K562 (cell line): ENCODE measurements around the gene CCL2. TPM values are rescaled to one million over a fixed set of nuclear protein-coding genes. Genes with fewer than 3 reads are reported as not detected.

Source experiments
- ATAC-seq: fragments of 200-7000 bp; cut with Tn5 transposase; 3 replicates; pipeline ENCODE4 v1.9.1; 2020; ENCODE audit warnings: moderate library complexity
- BruUV-seq: library from RNA; stranded (reverse); fragments of 400-500 nt; replicated peaks from 2 replicates; lab custom pipeline; 2021; lab: Mats Ljungman, UMichigan
- CTCF ChIA-PET: fragments of 300-600 bp; formaldehyde crosslinking; extraction: SDS; loops from one replicate; lab custom pipeline; 2021; ENCODE audit warnings: low intra/inter-chr PET ratio; lab: Yijun Ruan, JAX
- POLR2A ChIA-PET: fragments of 300-600, 350-650 bp; sonication (Branson Sonifier 250); formaldehyde crosslinking; extraction: SDS; loops from one replicate; lab custom pipeline; 2021; ENCODE audit warnings: antibody characterized with exemption, inconsistent platforms; lab: Yijun Ruan, JAX
- DNase-seq, 4 experiments: peaks; one replicate each; pipeline versions ENCODE4 v3.0.0 to v3.0.0-alpha.2; 2011 to 2018; ENCODE audit warnings: low spot score in 3 of 4, mixed read lengths in 3 of 4; ENCODE audit errors: extremely low read depth in 1 of 4
- FAIRE-seq: peaks from 2 replicates; lab custom pipeline; 2011; peaks lifted over from hg19 to GRCh38; lab: Jason Lieb, UNC
- H2AFZ ChIP-seq: 2 replicates; pipeline ENCODE4 v1.6.0; 2011; ENCODE audit warnings: low read depth, low read length, control low read depth, inconsistent platforms
- H3K27ac ChIP-seq: fragments of 200-600 bp; 3 replicates; pipeline ENCODE4 v1.8.0; 2011; ENCODE audit warnings: low read depth, mild to moderate bottlenecking, control low read depth, inconsistent platforms, low read length, moderate library complexity, mixed read lengths; ENCODE audit errors: extremely low read depth
- H3K27me3 ChIP-seq, 2 experiments: fragments of 300-600 bp in 1 of 2; 2 replicates in 1 of 2; 3 replicates in 1 of 2; pipeline versions ENCODE4 v1.6.0 to v1.8.0; 2011; ENCODE audit warnings: inconsistent platforms in 2 of 2, low read length in 2 of 2, mild to moderate bottlenecking in 1 of 2, mixed read lengths in 1 of 2, moderate library complexity in 1 of 2; ENCODE audit not compliant: control insufficient read depth in 2 of 2, insufficient read depth in 2 of 2
- H3K36me3 ChIP-seq: fragments of 300-600 bp; 3 replicates; pipeline ENCODE4 v1.8.0; 2011; ENCODE audit warnings: mild to moderate bottlenecking, low read length, inconsistent platforms; ENCODE audit not compliant: control insufficient read depth, insufficient read depth
- H3K4me1 ChIP-seq, 2 experiments: fragments of 200-600 bp in 1 of 2; replicated peaks in 1 of 2; 2 replicates in 1 of 2; 3 replicates in 1 of 2; pipeline versions ENCODE4 v1.5.1 to v1.8.0; 2011; ENCODE audit warnings: inconsistent platforms in 2 of 2, low read length in 2 of 2, mild to moderate bottlenecking in 1 of 2, mixed read lengths in 1 of 2, moderate library complexity in 1 of 2; ENCODE audit not compliant: control insufficient read depth in 2 of 2, insufficient read depth in 2 of 2
- H3K4me2 ChIP-seq: 2 replicates; pipeline ENCODE4 v1.6.1; 2011; ENCODE audit warnings: low read length, control low read depth, inconsistent platforms, mixed read lengths; ENCODE audit not compliant: insufficient read depth
- H3K4me3 ChIP-seq: fragments of 200-600 bp; sonication (generic), shearing (Covaris generic); 2 replicates; pipeline ENCODE4 v1.5.1; 2016; ENCODE audit warnings: control low read depth, inconsistent platforms
- H3K79me2 ChIP-seq: fragments of 200-600 bp; 3 replicates; pipeline ENCODE4 v1.8.0; 2011; ENCODE audit warnings: low read length, inconsistent platforms; ENCODE audit not compliant: control insufficient read depth, insufficient read depth
- H3K9ac ChIP-seq, 2 experiments: 2 replicates each; pipeline versions ENCODE4 v1.6.0 to v1.6.1; 2011; ENCODE audit warnings: low read depth in 2 of 2, low read length in 2 of 2, control low read depth in 1 of 2, inconsistent platforms in 1 of 2, mild to moderate bottlenecking in 1 of 2, mixed read lengths in 1 of 2; ENCODE audit not compliant: insufficient read depth in 1 of 2
- H3K9me1 ChIP-seq: one replicate; pipeline ENCODE4 v1.6.0; 2011; ENCODE audit warnings: inconsistent platforms, mild to moderate bottlenecking, low read length, moderate library complexity; ENCODE audit not compliant: control insufficient read depth, insufficient read depth
- H3K9me3 ChIP-seq: replicated peaks from 2 replicates; pipeline ENCODE4 v1.5.1; 2011; ENCODE audit warnings: low read depth, low read length, inconsistent platforms; ENCODE audit not compliant: control insufficient read depth, insufficient read depth
- H4K20me1 ChIP-seq: replicated peaks from 2 replicates; pipeline ENCODE4 v1.6.1; 2011; ENCODE audit warnings: low read length, inconsistent platforms, mixed read lengths; ENCODE audit not compliant: control insufficient read depth, insufficient read depth
- ATF4 ChIP-seq: fragments of 450-650 bp; formaldehyde crosslinking; IDR thresholded peaks from 2 replicates; pipeline ENCODE4 v1.4.0; 2022; ENCODE audit warnings: mild to moderate bottlenecking, moderate library complexity
- BRCA1 ChIP-seq, 2 experiments: fragments of 450-650 bp in 1 of 2; sonication (generic) in 1 of 2; formaldehyde crosslinking in 1 of 2; IDR thresholded peaks; 2 replicates each; pipeline versions ENCODE4 v1.5.0 to v1.6.1; 2017 to 2020; ENCODE audit warnings: mild to moderate bottlenecking in 1 of 2, missing genetic modification reagents in 1 of 2
- CEBPG ChIP-seq, 3 experiments: fragments of 200-800 bp in 1 of 3; sonication (Bioruptor generic) in 1 of 3; sonication (generic) in 1 of 3; formaldehyde crosslinking in 1 of 3; IDR thresholded peaks in 2 of 3; conservative IDR thresholded peaks in 1 of 3; 2 replicates each; pipeline versions ENCODE4 v1.6.1 to v1.8.0; 2016 to 2022; ENCODE audit warnings: missing compliant biosample characterization in 2 of 3, missing genetic modification characterization in 2 of 3, mild to moderate bottlenecking in 1 of 3, missing genetic modification reagents in 1 of 3
- FOXK2 ChIP-seq, 2 experiments: fragments of 450-650 bp; IDR thresholded peaks in 1 of 2; conservative IDR thresholded peaks in 1 of 2; 2 replicates each; pipeline ENCODE4 v1.6.1; 2016; ENCODE audit warnings: low read depth in 2 of 2, mild to moderate bottlenecking in 1 of 2
- WGBS: fragments of 100-300 bp; shearing (Covaris generic); methylation state at CpG from one replicate; pipeline ENCODE4 v1.1.6; 2016; ENCODE audit warnings: low coverage, mixed read lengths; ENCODE audit not compliant: insufficient coverage; ENCODE audit errors: missing lambda C conversion rate; 5-methylcytosine and 5-hydroxymethylcytosine counted together
- in situ Hi-C: fragments of 300-500 bp; cut with MboI; formaldehyde crosslinking; loops from 4 replicates; pipeline ENCODE4 v1.15.0; 2018; ENCODE audit warnings: inconsistent platforms, mixed read lengths
- intact Hi-C: fragments of 100-400 bp; cut with micrococcal nuclease; formaldehyde crosslinking; loops from 2 replicates; pipeline ENCODE4 v1.14.2; 2022
- polyA plus RNA-seq, 8 experiments: library from polyadenylated mRNA; depleted of rRNA in 4 of 8; stranded (reverse) in 5 of 8; unstranded in 3 of 8; fragments of >200 nt; fragmentation: Nextera tagmentation in 2 of 8; fragmentation: Illumina TruSeq in 1 of 8; extraction: Ambion mirVana in 2 of 8; extraction: Trizol in 1 of 8; gene quantifications; 2 replicates each; pipeline versions ENCODE4 v1.2.1 to v1.2.3, GENCODE V29; 2011 to 2014; ENCODE audit warnings: inconsistent platforms in 1 of 8, missing spikeins in 1 of 8
- total RNA-seq, 7 experiments: library from RNA; depleted of rRNA in 6 of 7; stranded (reverse); fragments of >200 nt in 6 of 7; fragmentation: Illumina TruSeq in 2 of 7; extraction: Trizol in 2 of 7; gene quantifications; 2 replicates each; pipeline versions ENCODE4 v1.2.1 to v1.2.3, GENCODE V29; 2011 to 2021; ENCODE audit warnings: low replicate concordance in 1 of 7

CCL2 gene
- total and polyA plus RNA-seq, 9 of the 15 experiments (the other 6 are each of a cell fraction or from before 2014, with no cell fraction given): 0.54 to 5.4 (median 0.88) TPM

GRCh38 chr17:34301986-34302385 lies 46.9 kb downstream of the CCL2 start:
- Histone ChIP-seq H3K9me3 (no peaks in the 10 kb centered on the region), H3K36me3 (no peaks in the 10 kb centered on the region), H3K9ac (no peak overlapping the region), H3K4me2 (no peak overlapping the region), H4K20me1 (no peaks in the 10 kb centered on the region), H3K4me3 (no peak overlapping the region), H2AFZ (no peak overlapping the region)
- DNase-seq: no peak
- POLR2A ChIA-PET: interaction anchor here (0.6 kb wide), 2 partner anchors 15 to 372 kb away, joined by 3 read pairs; no protein-coding TSS in a partner anchor
- no peak for TF ChIP-seq BRCA1 (IDR thresholded peaks at IDR 0.05)
- TF ChIP-seq BRCA1 (CRISPR knock-in tag; IDR thresholded peaks at IDR 0.05): no peak
- TF ChIP-seq ATF4 (CRISPR knock-in tag): peak; percentile 54; the same call in 1 of the 2 replicates
- TF ChIP-seq FOXK2 (conservative IDR thresholded peaks at IDR 0.05 in 1 of 2, IDR thresholded peaks at IDR 0.05 in 1 of 2; ENCODE audit: low read depth in 2 of 2): no peak
- TF ChIP-seq CEBPG (CRISPR knock-in tag; IDR thresholded peaks at IDR 0.05): no peak
- peak in 1 of 2 experiments; percentile 32; a peak in 1 of 4 replicates for TF ChIP-seq CEBPG (tag; conservative IDR thresholded peaks at IDR 0.05 in 1 of 2, IDR thresholded peaks at IDR 0.05 in 1 of 2)
- TF ChIP-seq, all 486 proteins: peak for 2
- no peaks in the 10 kb centered on the region for H3K4me1 ChIP-seq
- no peaks in the 10 kb centered on the region for H3K79me2 ChIP-seq
- CTCF ChIA-PET: interaction anchor here (0.7 kb wide), 1 partner anchor 102 kb away, joined by 4 read pairs; no protein-coding TSS in a partner anchor
- H3K9me1 ChIP-seq: no peaks in the 10 kb centered on the region
- ATAC-seq (no peak), FAIRE-seq (no peak)
- in situ Hi-C loops (loop anchor here (10.0 kb wide), 1 partner anchor 97 kb away; no protein-coding TSS in a partner anchor), intact Hi-C loops (no loop called here)
- peaks cover 0 to 4% of the 10 kb centered on the region in 2 experiments; a peak in 2 of 5 replicates for H3K27me3 ChIP-seq
- no peak overlapping the region for H3K27ac ChIP-seq
- WGBS: 0% methylated on average over 2 of the region's 2 CpGs
- no TSS peak for BruUV-seq
